Breast epithelium (tissue), 3 donors: ENCODE results near the gene QPRT.
"Not testable (repeated sequence)": the region's sequence is repeated elsewhere in the genome, so short reads cannot be mapped to it uniquely, and the experiment has no call there.

ENCODE experiments used
- POLR2A ChIP-seq: fragments of 450-650 bp; IDR thresholded peaks from one replicate; pipeline ENCODE4 v1.6.1; 2016; ENCODE audit warnings: antibody characterized with exemption, mild to moderate bottlenecking, moderate library complexity
- POLR2AphosphoS5 ChIP-seq, 3 donors: sonication (generic); formaldehyde crosslinking; IDR thresholded peaks; one replicate each; pipeline ENCODE4 v1.6.1; 2017; ENCODE audit warnings: antibody characterized with exemption in 3 of 3
- TF ChIP-seq, protein P1 (sequence below), 3 donors: fragments of 450-650 bp; IDR thresholded peaks; one replicate each; pipeline ENCODE4 v1.5.1; 2016 to 2017; ENCODE audit warnings: antibody characterized with exemption in 3 of 3, mild to moderate bottlenecking in 3 of 3, moderate library complexity in 3 of 3

- TF ChIP-seq, protein P1, sequence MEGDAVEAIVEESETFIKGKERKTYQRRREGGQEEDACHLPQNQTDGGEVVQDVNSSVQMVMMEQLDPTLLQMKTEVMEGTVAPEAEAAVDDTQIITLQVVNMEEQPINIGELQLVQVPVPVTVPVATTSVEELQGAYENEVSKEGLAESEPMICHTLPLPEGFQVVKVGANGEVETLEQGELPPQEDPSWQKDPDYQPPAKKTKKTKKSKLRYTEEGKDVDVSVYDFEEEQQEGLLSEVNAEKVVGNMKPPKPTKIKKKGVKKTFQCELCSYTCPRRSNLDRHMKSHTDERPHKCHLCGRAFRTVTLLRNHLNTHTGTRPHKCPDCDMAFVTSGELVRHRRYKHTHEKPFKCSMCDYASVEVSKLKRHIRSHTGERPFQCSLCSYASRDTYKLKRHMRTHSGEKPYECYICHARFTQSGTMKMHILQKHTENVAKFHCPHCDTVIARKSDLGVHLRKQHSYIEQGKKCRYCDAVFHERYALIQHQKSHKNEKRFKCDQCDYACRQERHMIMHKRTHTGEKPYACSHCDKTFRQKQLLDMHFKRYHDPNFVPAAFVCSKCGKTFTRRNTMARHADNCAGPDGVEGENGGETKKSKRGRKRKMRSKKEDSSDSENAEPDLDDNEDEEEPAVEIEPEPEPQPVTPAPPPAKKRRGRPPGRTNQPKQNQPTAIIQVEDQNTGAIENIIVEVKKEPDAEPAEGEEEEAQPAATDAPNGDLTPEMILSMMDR (IDR thresholded peaks at IDR 0.05): not testable (repeated sequence)
- TF ChIP-seq POLR2A; POLR2AphosphoS5 (IDR thresholded peaks at IDR 0.05): not testable (repeated sequence)
These were observed 53.0 kb downstream of the QPRT start for GRCh38 chr16:29731768-29732601.
